Left forelimb (tissue), 1 donor: Measurements from ENCODE around the gene PCBD2.

Experiments
- DNase-seq: peaks from one replicate; pipeline ENCODE4 v3.0.0-alpha.2; 2018; ENCODE audit warnings: low spot score

PCBD2 gene

GRCh38 chr5:135007749-135008363 lies 102.9 kb downstream of the PCBD2 start:
- DNase-seq = no peak

DNA sequence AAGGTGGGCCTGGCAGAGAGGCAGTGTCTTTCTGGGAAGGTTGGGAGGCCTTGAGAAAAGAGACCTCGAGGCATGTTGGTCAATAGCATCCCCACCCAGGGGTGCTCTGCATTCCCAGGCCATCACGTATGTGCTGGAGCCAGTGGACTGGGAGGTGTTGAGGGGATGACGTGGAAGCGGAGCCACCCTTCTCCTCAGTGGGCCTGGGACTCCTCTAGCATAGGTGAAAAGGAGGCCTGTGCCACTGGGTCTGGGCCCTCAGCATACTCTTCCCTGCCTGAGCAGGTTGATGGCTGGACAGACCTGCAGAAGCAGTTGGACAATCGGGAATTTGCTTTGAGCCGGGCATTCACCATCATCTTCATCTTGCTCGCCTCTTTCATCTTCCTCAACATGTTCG lies 103.6 kb downstream of the PCBD2 start:
- peak; percentile 55 for DNase-seq

DNA sequence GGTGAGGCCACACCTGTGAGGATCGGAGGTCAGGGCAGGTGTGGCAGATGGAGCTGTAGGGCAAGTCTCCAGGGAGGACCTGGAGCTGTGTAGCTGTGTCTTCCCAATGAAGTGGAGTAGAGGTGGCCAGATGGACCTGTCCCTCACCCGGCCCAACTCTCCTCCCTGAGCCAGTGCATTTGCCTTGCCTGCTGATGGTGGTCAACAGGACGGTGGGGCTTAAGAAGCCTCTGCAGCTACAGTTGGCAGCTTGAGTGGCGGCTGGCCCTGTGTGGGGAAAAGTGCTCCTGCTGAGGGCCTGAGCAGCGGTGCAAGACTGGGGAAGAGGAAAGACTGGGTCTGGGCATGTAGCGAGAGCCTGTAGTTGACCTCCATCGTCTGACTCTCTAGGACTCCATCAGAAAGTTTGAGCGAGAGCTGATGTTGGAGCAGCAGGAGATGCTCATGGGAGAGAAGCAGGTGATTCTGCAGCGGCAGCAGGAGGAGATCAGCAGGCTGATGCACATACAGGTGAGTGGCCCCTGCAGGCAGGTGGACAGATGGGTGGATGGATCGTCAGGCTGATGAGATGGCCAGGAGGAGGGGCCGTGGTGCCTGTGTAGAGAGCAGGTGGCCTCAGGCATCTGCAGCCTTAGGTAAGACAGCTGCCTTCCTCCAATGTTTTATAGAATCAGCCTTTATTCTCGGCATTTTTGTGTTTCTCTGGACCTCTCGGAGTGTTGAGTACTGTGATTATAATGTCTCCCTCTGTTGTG lies 104.2 kb downstream of the PCBD2 start:
- no peak for DNase-seq

GRCh38 chr5:135009736-135010501 lies 105.0 kb downstream of the PCBD2 start:
- no peak for DNase-seq

DNA sequence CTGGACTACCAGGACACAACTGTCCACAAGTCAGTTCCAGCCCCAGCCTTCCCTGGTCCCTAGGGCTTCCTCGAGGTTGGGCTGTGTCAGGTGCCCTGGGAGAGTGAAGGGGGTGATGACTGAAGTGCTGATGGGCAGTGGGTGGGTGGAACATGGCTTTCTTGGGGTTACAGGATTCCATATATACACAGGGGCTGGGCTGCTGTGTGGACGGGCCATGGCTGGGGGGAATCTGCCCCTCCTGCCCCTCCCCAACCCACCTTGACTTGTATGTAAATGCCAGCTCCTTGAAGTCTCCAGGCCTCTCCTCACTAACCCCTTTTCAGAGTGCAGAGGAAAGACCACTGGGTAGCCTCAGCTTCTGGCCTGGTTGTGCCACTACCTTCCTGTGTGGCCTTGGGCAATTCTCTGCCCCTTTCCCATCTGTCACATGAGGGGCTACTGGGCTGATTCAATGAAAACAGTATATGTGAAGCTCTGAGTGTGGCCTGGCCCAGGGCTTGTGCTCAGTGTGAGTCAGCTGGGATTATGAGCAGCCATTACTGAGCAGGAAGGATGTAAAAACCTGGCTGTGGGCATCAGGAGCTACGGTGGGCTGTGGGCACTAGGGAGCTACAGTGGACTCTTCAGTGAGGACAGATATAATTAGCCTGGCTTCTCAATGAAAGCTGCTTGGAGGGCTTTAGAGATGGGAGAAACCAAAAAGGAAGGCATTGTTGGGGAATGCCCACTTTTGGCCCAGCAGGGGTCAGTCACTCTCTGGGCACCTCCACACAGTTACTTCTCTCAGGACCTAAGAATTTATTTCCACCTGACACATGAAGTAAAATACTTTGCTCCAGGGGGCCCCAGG lies 105.8 kb downstream of the PCBD2 start:
- no peak for DNase-seq

GRCh38 chr5:135011355-135012032 lies 106.6 kb downstream of the PCBD2 start:
- no peak for DNase-seq

DNA sequence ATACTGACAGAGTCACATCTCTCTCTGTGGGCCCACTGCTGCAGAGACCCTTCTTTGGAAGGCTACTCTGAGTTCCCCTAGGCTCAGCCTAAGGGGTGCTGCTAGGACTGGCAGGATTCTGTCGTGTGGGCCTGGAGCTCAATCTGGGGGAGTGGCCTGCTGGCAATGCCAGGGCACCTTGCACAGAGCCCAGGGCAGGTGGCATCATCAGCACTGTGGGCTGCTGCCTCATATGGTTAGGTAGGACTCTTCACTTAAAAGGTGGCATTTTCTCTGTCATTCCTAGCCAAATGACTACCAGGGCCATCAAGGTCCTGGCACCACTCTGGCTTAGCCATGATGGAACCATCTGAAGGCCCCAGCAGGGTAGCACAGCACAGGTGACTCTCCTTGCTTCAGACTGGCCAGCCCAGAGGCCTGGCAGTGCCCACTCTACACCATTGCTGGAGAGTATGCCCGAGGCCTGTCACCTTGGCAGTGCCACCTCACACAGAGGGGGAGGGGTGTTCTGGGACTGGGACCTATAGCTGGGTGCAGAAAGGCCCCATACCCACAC lies 107.2 kb downstream of the PCBD2 start:
- no peak for DNase-seq
